ENCODE measurements around the gene VDR.

- TF ChIP-seq CTCF (IDR thresholded peaks at IDR 0.05; ENCODE audit: low read length) (no peak), EZH2phosphoT487 (IDR thresholded peaks at IDR 0.05; ENCODE audit: low read length) (no peak), EZH2 (optimal IDR thresholded peaks at IDR 0.05; ENCODE audit: low read depth, low read length) (no peak)
Measured at GRCh38 chr12:47863467-47863866, 41.3 kb downstream of the VDR start.
